ENCODE results near the gene DECR2. TPM values are rescaled to one million over a fixed set of nuclear protein-coding genes. Genes with fewer than 3 reads are reported as not detected.

The DECR2 gene
- total and polyA plus RNA-seq, 10 of the 15 experiments (the other 5 are each of a cell fraction or from before 2014, with no cell fraction given): 0.53 to 20.3 (median 6.0) TPM

GRCh38 chr16:440627-441026 lies 38.9 kb downstream of the DECR2 start:
- no peak overlapping the region for H3K9ac ChIP-seq (ENCODE audit: control insufficient read depth, insufficient read depth, low read length)
- SMC1A ChIA-PET (ENCODE audit: uncharacterized antibody, unreplicated experiment): no interaction called here
- no TSS peak for BruUV-seq (replicated peaks)
- H3K27me3 ChIP-seq (replicated peaks in 1 of 2; ENCODE audit: control insufficient read depth in 2 of 2, insufficient read depth in 2 of 2, low read length in 1 of 2): no peaks in the 10 kb centered on the region
- H3K79me2 ChIP-seq (ENCODE audit: control insufficient read depth, insufficient read depth, low read length): no peaks in the 10 kb centered on the region; the same call in 1 of the 2 replicates
- no peaks in the 10 kb centered on the region for H3K9me3 ChIP-seq (replicated peaks; ENCODE audit: control insufficient read depth, insufficient read depth, low read length)
- POLR2A ChIA-PET: no interaction called here
- H3K36me3 ChIP-seq (ENCODE audit: control insufficient read depth in 2 of 2, insufficient read depth in 2 of 2, low read length in 1 of 2): no peaks in the 10 kb centered on the region; a peak in 1 of 4 replicates
- H3K27ac ChIP-seq (ENCODE audit: control insufficient read depth, insufficient read depth): no peak overlapping the region
- no peak for FAIRE-seq
- H3K4me1 ChIP-seq (ENCODE audit: control insufficient read depth, insufficient read depth, low read length): no peaks in the 10 kb centered on the region
- in situ Hi-C loops (cut with MboI): no loop called here
- RAD21 ChIA-PET (ENCODE audit: unreplicated experiment): no interaction called here
- no peak overlapping the region for H3K4me2 ChIP-seq (ENCODE audit: control insufficient read depth, insufficient read depth)
- no peak for ATAC-seq
- intact Hi-C loops (cut with micrococcal nuclease; ENCODE audit: unreplicated experiment): no loop called here
- WGBS (ENCODE audit: insufficient coverage, insufficient replicate concordance, low lambda C conversion rate, missing lambda C conversion rate): 91% methylated on average over 4 of the region's 6 CpGs
- no peak for TF ChIP-seq NFXL1 (IDR thresholded peaks at IDR 0.05; ENCODE audit: borderline replicate concordance)
- TF ChIP-seq RAD21 (IDR thresholded peaks at IDR 0.05; ENCODE audit: insufficient read depth, low read depth, low read length): no peak
- TF ChIP-seq BACH1 (IDR thresholded peaks at IDR 0.05; ENCODE audit: borderline replicate concordance): no peak
- no peak for TF ChIP-seq SUPT20H (IDR thresholded peaks at IDR 0.05; ENCODE audit: borderline replicate concordance, control insufficient read depth, low read depth, low read length)
- no peak for TF ChIP-seq JUNB (IDR thresholded peaks at IDR 0.05)
- no peak for TF ChIP-seq USF1 (IDR thresholded peaks at IDR 0.05; ENCODE audit: borderline replicate concordance, extremely low read length, insufficient read depth, low read depth, low read length)
- no peak for TF ChIP-seq TCF12 (IDR thresholded peaks at IDR 0.05; ENCODE audit: low read depth, low read length)
- TF ChIP-seq EED (IDR thresholded peaks at IDR 0.05; ENCODE audit: low read depth): no peak
- TF ChIP-seq ELK1 (IDR thresholded peaks at IDR 0.05; ENCODE audit: low read depth, low read length): no peak
- no peak for DNase-seq (ENCODE audit: low read depth, low spot score)
- CTCF ChIA-PET: no interaction called here
- no peak overlapping the region for H3K4me3 ChIP-seq
- H2AFZ ChIP-seq (ENCODE audit: control insufficient read depth, low read depth, low read length): no peak overlapping the region
- no peaks in the 10 kb centered on the region for H4K20me1 ChIP-seq (ENCODE audit: control insufficient read depth, insufficient read depth)

Measured in GM12878 (cell line).